Kidney glomerular epithelial cell (primary cell): ENCODE data around the gene MTA1.

ENCODE experiments used
- DNase-seq: peaks from one replicate; lab custom pipeline; 2025; lab: John Stamatoyannopoulos, UW

Gene MTA1

DNA sequence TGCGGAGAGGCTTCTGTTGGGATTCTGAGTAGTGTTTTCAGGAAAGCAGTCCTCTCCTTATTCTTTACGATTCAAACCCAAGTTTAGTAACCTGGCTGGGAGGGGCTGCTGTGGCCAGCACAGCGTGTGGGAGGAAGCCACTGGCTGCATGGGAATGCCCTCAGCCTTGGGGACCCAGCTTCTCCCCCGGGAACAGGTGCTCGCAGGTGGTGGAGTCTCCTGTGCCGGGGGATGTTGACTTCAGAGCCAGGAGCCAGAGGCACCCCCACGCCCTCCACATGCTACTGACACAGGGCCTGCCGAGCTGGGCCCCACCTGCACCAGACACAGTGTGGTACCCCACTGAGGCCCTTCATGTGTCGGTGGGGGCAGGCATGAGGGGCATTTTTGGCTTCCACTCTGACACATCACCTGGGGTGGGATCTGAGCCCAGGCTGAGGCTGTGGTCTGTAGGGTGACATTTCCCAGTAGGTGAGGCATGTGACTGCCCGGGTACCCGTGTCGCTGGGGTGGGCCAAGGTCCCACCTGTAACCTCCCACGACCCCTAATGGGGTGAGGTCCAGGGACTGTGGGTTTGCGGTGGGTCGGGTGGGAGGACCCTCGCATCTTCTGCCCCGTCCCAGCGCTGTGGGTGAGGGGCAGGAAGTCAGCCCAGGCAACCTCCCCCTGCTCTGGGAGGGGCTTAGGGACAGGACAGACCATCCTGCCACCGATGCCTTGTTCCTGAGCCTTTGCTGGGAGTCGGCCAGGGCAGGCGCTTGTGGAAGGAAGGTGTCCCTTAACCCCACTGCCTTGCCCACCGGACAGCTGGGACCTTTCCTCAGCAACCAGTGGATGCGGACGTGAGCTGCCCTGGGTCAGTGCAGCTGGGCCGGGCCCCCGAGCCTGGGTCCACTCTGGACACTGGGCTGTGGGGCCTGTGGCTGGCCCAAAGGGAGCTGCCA, 26.5 kb downstream of the MTA1 start:
- no peak for DNase-seq

- no peak for DNase-seq
Measured at GRCh38 chr14:105446971-105447370, 27.3 kb downstream of the MTA1 start.

DNA sequence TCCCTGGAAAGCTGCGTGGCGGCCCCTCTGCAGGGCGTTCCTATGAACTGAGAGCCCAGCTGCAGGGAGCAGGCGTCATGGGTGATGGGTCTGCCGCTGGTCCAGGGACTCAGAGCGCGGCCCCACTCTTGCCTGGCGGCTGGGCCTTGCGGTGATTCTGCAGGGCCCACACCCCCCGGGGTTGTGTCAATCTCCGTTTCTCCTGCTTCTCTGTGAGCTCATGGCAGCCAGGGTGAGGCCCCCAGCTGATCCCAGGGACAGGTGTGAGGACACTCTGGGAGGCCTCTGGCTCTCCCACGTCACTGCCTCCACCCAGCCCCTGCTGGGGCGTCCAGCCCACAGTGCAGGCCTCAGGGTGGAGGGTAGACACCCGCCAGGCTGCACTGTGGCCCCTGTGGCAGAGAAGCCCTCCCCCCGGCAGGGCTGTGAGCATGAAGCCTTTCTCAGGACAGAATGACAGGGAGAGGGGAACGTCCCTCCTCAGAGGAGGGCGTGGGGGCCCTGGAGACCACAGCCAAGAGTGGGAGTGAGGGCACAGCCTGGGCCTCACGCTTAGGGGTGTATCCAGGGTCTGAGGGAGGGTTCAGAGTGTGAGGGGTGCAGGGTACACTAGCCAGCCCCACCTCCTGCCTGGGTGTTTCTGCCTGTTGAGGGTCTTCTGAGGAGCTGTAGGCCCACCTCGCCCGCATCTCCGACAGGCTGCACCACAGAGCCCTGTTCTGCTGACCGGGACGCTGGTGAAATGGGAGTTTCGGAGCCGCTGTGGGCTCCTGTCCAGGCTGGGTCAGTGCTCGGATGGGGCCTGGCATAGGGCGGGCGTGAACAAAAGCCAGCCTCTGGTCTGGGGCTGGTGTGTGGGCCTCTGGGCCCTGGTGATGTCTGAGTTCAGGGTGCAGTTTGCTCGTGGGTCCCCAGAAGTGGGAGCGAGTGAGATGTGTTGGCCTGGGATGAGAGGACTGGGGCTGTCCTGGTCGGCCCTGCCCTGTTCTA, 28.3 kb downstream of the MTA1 start:
- no peak for DNase-seq

DNA sequence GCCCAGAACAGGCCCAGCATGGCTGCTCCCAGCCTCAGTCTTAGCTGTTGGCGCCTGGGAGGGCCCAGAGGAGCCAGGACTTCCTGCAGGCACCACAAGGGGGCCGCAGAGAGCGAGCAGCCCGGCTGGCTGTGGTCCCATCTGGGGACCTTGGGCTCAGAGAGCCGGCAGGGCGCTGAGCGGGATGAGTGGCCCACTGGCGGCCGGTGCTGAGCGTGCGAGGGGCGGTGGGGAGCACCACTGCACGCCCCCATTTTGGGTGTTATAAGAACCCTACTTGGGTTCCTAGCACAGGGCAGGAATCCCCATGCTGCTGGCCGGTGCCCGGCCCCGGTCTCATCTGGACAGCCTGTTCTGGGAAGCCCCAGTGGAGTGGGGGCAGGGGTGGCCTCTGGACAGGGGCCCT, 29.1 kb downstream of the MTA1 start:
- peak; percentile 10 for DNase-seq

DNA sequence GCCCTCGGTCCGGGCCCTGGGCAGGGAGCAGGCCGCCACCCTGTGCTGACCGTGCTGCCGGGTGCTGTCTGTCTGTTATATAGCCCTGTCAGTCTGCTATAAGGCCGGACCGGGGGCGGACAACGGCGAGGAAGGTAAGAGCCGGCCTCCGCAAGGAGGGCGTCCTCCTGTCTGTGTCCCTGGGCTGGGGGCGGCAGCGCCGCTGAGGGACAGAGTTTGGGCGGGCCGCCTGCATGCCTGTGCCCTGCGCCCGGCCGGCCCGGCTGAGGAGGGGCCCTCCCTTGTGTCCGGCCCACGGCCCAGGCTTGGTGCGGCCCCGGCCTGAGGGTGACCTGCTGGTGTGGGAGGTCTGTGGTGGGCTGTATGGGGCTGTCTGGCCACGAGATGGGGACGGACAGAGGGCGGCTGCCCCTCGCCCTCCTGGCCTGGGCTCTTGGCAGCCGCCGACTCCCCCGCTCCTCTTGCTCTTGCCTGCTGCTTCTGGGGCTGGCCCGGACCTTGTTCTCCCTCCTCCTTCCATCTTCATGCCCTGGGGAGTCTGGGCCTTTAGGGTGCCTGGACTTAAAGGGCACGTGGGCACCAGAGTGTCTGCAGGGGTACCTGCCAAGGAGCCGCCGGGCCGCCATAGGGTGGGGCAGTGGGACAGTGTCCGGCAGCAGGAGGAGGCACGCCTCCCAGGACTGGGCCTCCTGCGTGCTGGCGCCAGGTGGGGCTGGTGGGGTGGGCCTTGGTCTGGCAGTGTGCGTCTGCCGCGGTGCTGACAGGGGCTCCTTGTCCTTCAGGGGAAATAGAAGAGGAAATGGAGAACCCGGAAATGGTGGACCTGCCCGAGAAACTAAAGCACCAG, 29.9 kb downstream of the MTA1 start:
- DNase-seq, result no peak

GRCh38 chr14:105450123-105450505, 30.5 kb downstream of the MTA1 start:
- DNase-seq, result no peak

DNA sequence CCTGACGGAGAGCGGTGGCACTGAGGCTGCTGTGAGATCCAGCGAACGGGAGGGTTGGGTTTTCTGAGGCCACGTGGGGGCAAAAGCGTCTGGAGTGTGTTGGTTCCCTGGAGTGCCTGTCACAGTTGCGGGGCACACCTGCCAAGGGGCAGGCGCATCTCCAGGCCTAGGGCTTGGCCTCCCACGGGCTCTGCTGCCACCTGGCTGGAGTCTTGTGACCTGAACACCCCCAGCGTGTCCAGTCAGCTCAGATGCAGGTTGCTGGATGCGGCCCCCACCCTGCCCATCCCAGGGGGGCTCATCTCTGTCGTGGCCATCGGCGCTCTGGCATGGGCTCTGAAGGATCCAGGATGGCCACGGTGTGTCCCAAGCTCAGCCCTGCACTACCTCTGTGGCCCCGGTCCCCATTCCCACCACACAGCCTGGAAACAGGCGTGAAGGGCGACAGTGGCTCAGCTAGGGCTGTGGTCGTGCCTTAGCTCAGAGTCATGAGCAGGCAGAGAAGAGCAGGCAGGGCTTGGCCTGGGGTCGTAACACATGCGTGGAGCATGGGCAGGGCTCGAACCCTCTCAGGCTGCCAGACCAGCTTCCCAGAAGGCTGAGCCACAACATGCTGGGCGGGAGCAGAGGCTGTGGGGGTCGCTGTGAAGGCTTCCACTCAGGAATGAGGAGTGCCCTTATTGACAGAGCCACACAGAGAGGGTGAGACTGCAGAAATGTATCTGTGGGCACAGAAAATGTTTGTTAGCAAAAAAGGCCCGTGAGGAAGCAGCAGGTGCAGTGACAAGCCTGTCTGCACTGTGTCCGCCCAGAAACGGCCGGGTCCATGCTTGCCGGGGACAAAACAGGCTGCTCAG, 31.5 kb downstream of the MTA1 start:
- DNase-seq, result no peak

DNA sequence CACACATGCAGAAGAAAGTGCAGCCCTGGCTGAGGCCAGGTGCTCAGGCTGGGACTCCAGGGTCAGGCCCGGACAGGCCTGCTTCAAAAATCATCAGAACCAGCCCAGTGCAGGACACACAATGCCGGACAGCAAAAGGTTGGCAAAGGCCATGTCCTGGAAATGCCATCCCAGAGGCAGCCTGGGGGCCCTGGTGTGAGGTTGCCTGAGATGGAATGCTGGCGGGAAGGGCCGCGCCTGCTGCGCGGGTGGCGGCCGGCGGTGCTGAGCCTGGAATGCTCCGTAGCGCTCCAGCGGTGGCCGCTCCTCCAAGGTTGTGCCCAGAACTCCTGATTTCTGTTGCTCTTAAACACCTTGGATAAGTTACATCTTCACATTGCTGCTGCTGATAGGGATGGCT, 33.3 kb downstream of the MTA1 start:
- DNase-seq, result no peak

- no peak for DNase-seq
Measured at GRCh38 chr14:105453847-105454246, 34.2 kb downstream of the MTA1 start.

- no peak for DNase-seq
Measured at GRCh38 chr14:105455086-105455640, 35.5 kb downstream of the MTA1 start.

- no peak for DNase-seq
Measured at GRCh38 chr14:105455766-105456660, 36.4 kb downstream of the MTA1 start.

DNA sequence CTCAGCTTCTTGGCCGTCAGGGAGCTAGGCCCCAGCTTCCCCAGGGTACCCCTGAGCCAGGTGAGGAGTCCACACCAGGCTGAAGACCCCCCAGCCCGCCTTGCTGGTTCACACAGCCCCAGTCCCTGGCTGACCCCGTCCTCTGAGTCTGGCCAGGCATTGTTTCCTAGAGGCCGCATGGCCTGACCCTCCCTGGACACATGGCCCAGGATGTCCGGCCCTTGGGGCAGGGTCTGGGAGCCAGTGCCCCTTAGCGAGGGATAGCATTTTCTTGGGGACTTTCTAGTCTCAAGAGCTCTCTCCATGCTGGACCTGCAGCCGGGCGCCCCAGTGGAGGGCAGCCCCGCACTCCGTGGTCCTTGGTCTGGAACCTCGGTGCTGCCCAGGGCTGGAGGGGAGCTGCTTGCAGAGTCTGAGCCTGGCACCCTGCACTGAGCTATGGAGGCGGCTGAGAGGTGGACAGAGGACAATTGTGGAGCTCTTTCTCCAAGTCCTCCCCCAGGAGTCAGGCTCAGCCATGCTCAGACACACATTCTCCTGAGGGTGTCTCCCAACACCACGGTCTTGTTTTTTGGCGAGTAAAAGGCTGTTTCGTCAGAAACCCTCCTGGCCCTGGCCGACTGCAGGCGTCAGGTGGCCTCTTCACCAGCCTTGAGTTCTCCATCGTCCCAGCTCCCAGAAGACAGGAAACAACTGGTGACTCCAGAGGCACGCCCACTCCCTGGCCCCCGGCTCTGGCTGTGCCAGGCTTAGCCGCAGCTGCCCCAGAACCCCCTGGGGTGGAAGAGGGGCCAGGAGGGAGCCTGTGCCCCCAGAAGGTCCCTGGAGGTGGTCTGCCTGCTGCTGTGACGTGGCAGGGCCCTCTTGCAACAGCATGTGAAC, 37.4 kb downstream of the MTA1 start:
- DNase-seq, result no peak

DNA sequence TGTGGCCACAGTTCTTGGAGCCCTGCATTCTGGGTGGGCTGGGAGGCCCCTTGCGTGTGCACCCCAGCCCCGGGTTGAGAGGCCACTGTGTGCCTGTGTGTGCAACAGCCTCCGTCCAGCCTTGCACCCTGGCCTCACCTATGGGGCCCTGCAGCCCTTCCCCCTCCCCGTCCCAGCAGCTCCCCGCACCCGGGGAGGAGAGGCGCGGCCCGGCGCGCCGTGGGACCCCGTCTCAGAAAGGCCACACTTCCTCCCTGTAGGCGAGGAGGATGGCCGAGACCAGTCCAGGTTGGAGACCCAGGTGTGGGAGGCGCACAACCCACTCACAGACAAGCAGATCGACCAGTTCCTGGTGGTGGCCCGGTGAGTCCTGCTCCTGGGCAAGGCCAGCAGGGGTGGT, 38.4 kb downstream of the MTA1 start:
- no peak for DNase-seq

DNA sequence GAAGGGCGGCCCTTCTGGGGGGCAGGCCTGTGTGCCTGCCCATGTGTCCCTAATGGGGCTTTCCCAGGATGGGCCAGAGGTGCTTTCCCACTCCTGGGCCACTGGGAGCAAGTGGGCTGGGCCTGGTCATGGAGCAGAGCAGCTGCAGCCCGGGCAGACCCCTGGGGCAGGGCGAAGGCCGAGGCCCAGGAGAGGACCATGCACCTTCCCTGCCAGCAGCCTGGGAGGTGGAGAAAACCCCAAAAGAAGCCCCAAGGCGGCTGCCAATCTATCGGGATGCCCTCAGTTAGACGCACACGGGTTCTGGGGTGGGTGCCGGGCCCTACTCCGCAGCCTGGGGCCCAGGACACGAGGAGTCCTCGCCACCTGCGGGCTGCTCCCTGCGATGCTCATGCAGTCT, 38.9 kb downstream of the MTA1 start:
- no peak for DNase-seq

- no peak for DNase-seq
Measured at GRCh38 chr14:105460116-105460515, 40.5 kb downstream of the MTA1 start.

- DNase-seq, result no peak
Measured at GRCh38 chr14:105460616-105461015, 41.0 kb downstream of the MTA1 start.

DNA sequence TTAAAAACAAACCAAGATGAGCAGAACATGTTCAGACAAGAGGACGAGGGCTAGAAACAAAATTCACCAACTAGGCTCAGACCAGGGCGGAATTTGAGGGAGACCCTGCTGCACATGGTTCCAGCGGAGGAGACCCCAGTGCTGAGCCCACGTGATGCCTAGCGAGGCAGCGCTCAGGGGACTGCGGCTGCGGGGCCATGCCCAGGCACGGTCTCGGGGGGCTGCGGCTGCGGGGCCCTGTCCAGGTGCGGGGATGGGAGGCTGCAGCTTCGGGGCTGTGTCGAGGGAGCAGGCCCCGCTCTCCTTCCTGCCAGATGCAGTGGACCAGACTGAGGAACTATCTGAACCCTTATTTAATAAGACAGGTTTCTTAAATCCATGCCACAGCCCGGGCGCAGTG, 42.3 kb downstream of the MTA1 start:
- no peak for DNase-seq

- DNase-seq, result no peak
Measured at GRCh38 chr14:105464501-105464900, 44.9 kb downstream of the MTA1 start.
